WERI-Rb-1 (cell line): ENCODE measurements around the gene CIAPIN1.

Experiments used
- DNase-seq: peaks from one replicate; pipeline ENCODE4 v3.0.0-alpha.2; 2020
- H3K27ac ChIP-seq: fragments of 250-450 bp; sonication (Bioruptor Pico); 2 replicates; pipeline ENCODE4 v1.5.1; 2020; ENCODE audit warnings: mild to moderate bottlenecking, moderate library complexity
- H3K27me3 ChIP-seq: fragments of 250-450 bp; sonication (Bioruptor Pico); 2 replicates; pipeline ENCODE4 v1.5.1; 2021; ENCODE audit warnings: mild to moderate bottlenecking, low read depth, moderate library complexity; ENCODE audit not compliant: insufficient read depth, severe bottlenecking
- H3K36me3 ChIP-seq: fragments of 250-450 bp; sonication (Bioruptor Pico); 2 replicates; pipeline ENCODE4 v1.5.1; 2020; ENCODE audit warnings: mild to moderate bottlenecking, moderate library complexity
- H3K4me3 ChIP-seq: 2 replicates; pipeline ENCODE4 v1.5.1; 2011; ENCODE audit warnings: low read depth, mild to moderate bottlenecking, control low read depth, low read length
- H3K9me3 ChIP-seq: fragments of 250-450 bp; sonication (Bioruptor Pico); 2 replicates; pipeline ENCODE4 v1.5.1; 2021; ENCODE audit warnings: mild to moderate bottlenecking, moderate library complexity; ENCODE audit not compliant: severe bottlenecking
- TF ChIP-seq, protein P1 (sequence below): IDR thresholded peaks from 2 replicates; pipeline ENCODE4 v1.5.1; 2011; ENCODE audit warnings: low read depth, mild to moderate bottlenecking, control low read depth, inconsistent platforms, low read length

CIAPIN1 gene

GRCh38 chr16:57396786-57397185, 50.4 kb downstream of the CIAPIN1 start:
- Histone ChIP-seq H3K27ac (no peak overlapping the region), H3K9me3 (no peaks in the 10 kb centered on the region), H3K27me3 (no peaks in the 10 kb centered on the region), H3K4me3 (no peak overlapping the region), H3K36me3 (no peaks in the 10 kb centered on the region)
- TF ChIP-seq, protein P1, sequence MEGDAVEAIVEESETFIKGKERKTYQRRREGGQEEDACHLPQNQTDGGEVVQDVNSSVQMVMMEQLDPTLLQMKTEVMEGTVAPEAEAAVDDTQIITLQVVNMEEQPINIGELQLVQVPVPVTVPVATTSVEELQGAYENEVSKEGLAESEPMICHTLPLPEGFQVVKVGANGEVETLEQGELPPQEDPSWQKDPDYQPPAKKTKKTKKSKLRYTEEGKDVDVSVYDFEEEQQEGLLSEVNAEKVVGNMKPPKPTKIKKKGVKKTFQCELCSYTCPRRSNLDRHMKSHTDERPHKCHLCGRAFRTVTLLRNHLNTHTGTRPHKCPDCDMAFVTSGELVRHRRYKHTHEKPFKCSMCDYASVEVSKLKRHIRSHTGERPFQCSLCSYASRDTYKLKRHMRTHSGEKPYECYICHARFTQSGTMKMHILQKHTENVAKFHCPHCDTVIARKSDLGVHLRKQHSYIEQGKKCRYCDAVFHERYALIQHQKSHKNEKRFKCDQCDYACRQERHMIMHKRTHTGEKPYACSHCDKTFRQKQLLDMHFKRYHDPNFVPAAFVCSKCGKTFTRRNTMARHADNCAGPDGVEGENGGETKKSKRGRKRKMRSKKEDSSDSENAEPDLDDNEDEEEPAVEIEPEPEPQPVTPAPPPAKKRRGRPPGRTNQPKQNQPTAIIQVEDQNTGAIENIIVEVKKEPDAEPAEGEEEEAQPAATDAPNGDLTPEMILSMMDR: no peak
- no peak for DNase-seq

DNA sequence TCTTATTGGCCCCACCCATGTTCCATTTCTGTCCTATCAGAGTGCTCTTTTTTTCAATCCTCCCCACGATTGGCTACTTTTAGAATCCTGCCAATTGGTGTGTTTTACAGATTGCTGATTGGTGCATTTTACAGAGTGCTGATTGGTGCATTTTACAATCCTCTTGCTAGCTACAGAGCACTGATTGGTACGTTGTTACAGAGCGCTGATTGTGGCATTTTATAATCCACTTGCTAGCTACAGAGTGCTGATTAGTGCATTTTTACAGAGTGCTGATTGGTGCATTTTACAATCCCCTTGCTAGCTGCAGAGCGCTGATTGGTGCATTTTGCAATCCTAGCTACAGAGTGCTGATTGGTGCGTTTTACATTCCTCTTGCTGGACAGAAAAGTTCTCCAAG, 52.2 kb downstream of the CIAPIN1 start:
- Histone ChIP-seq H3K27ac (no peak overlapping the region), H3K9me3 (no peaks in the 10 kb centered on the region), H3K27me3 (no peaks in the 10 kb centered on the region), H3K36me3 (no peaks in the 10 kb centered on the region), H3K4me3 (no peak overlapping the region)
- TF ChIP-seq, protein P1: no peak
- DNase-seq: no peak

- TF ChIP-seq, protein P1: no peak
- no peaks in the 10 kb centered on the region for H3K36me3 ChIP-seq
- H3K27ac ChIP-seq: no peak overlapping the region
- no peak overlapping the region for H3K4me3 ChIP-seq
- H3K9me3 ChIP-seq: no peaks in the 10 kb centered on the region
- H3K27me3 ChIP-seq: no peaks in the 10 kb centered on the region
- no peak for DNase-seq
Observed at GRCh38 chr16:57394444-57394843, 52.7 kb downstream of the CIAPIN1 start.

DNA sequence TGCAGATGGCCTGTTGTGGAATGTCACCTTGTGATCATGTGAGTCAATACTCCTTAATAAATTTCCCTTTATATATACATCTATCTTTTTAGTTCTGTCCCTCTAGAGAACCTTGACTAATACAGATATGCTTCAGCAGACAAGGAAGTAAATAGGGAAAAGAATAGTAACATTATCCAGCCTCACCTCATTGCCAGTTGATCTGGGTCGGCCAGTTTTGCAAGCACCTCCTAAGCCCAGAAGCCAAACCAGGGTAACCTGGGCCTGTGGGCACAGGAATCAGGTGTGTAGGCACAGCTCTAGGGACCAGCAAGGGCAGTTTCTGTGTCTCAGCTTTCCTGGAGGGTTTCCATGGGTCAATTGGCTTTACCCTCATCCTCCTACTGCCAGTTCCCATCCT, 54.5 kb downstream of the CIAPIN1 start:
- H3K27me3 ChIP-seq: no peaks in the 10 kb centered on the region
- no peaks in the 10 kb centered on the region for H3K9me3 ChIP-seq
- no peak for DNase-seq
- no peaks in the 10 kb centered on the region for H3K36me3 ChIP-seq
- no peak overlapping the region for H3K27ac ChIP-seq
- TF ChIP-seq, protein P1: no peak
- H3K4me3 ChIP-seq: no peak overlapping the region

- no peaks in the 10 kb centered on the region for H3K27me3 ChIP-seq
- H3K4me3 ChIP-seq: no peak overlapping the region
- H3K36me3 ChIP-seq: no peaks in the 10 kb centered on the region
- DNase-seq: no peak
- no peak overlapping the region for H3K27ac ChIP-seq
- TF ChIP-seq, protein P1: no peak
- no peaks in the 10 kb centered on the region for H3K9me3 ChIP-seq
Observed at GRCh38 chr16:57391708-57392107, 55.5 kb downstream of the CIAPIN1 start.

GRCh38 chr16:57391300-57391699, 55.9 kb downstream of the CIAPIN1 start:
- H3K27ac ChIP-seq: no peak overlapping the region
- H3K9me3 ChIP-seq: no peaks in the 10 kb centered on the region
- DNase-seq: no peak
- no peak overlapping the region for H3K4me3 ChIP-seq
- H3K36me3 ChIP-seq: no peaks in the 10 kb centered on the region
- TF ChIP-seq, protein P1: no peak
- H3K27me3 ChIP-seq: no peaks in the 10 kb centered on the region
